Esophagus squamous epithelium (tissue), 4 donors: ENCODE results near the gene LDLRAD3.

Experiments used
- CTCF ChIP-seq, 6 experiments: fragments of 450-650 bp in 4 of 6; fragments of 200-600 bp in 2 of 6; sonication (generic) in 2 of 6; IDR thresholded peaks; one replicate each; pipeline ENCODE4 v1.5.1; 2016 to 2019; ENCODE audit warnings: antibody characterized with exemption in 6 of 6, mild to moderate bottlenecking in 4 of 6, moderate library complexity in 4 of 6
- POLR2A ChIP-seq, 4 donors: fragments of 450-650 bp; IDR thresholded peaks; one replicate each; pipeline ENCODE4 v1.6.1; 2017; ENCODE audit warnings: antibody characterized with exemption in 4 of 4, mild to moderate bottlenecking in 4 of 4, moderate library complexity in 3 of 4

GRCh38 chr11:36088266-36088972, 144.6 kb downstream of the LDLRAD3 start:
- TF ChIP-seq CTCF (IDR thresholded peaks at IDR 0.05) = no peak
- no peak for TF ChIP-seq POLR2A (IDR thresholded peaks at IDR 0.05)
